Measurements from ENCODE around the gene NBPF3.
"Not testable (repeated sequence)": the region's sequence is repeated elsewhere in the genome, so short reads cannot be mapped to it uniquely, and the experiment has no call there.

NBPF3 gene

GRCh38 chr1:21439721-21440629 lies at the start of gene NBPF3:
NBPF3 (plus strand) TSS chr1:21440137; CDS start chr1:21445087, 4,950 bp downstream.
- peak; percentile 79 for DNase-seq

- DNase-seq, result no peak
These were observed 48.4 kb upstream of the NBPF3 start for GRCh38 chr1:21391497-21391896.

- no peak for DNase-seq
These were observed 47.2 kb upstream of the NBPF3 start for GRCh38 chr1:21392587-21393263.

- no peak for DNase-seq
These were observed 43.4 kb upstream of the NBPF3 start for GRCh38 chr1:21396516-21396915.

GRCh38 chr1:21397813-21398188 lies 42.1 kb upstream of the NBPF3 start:
- no peak for DNase-seq

- DNase-seq, result not testable (repeated sequence)
These were observed 38.1 kb upstream of the NBPF3 start for GRCh38 chr1:21401726-21402346.

- DNase-seq, result no peak
These were observed 33.3 kb upstream of the NBPF3 start for GRCh38 chr1:21406659-21407058.

- not testable (repeated sequence) for DNase-seq
These were observed 30.0 kb upstream of the NBPF3 start for GRCh38 chr1:21409897-21410296.

- no peak for DNase-seq
These were observed 25.9 kb upstream of the NBPF3 start for GRCh38 chr1:21414015-21414414.

GRCh38 chr1:21420378-21420777 lies 19.6 kb upstream of the NBPF3 start:
- not testable (repeated sequence) for DNase-seq

- DNase-seq, result not testable (repeated sequence)
These were observed 18.6 kb upstream of the NBPF3 start for GRCh38 chr1:21421307-21421706.

GRCh38 chr1:21427798-21428480 lies 12.0 kb upstream of the NBPF3 start:
- not testable (repeated sequence) for DNase-seq

- DNase-seq, result not testable (repeated sequence)
These were observed 11.4 kb upstream of the NBPF3 start for GRCh38 chr1:21428481-21429073.

- DNase-seq, result not testable (repeated sequence)
These were observed 10.7 kb upstream of the NBPF3 start for GRCh38 chr1:21429210-21429609.

- DNase-seq, result not testable (repeated sequence)
These were observed 9.1 kb upstream of the NBPF3 start for GRCh38 chr1:21430875-21431274.

- no peak for DNase-seq
These were observed 5.5 kb upstream of the NBPF3 start for GRCh38 chr1:21434394-21434793.

- no peak for DNase-seq
These were observed 4.1 kb upstream of the NBPF3 start for GRCh38 chr1:21435646-21436487.

GRCh38 chr1:21436488-21437340 lies 3.2 kb upstream of the NBPF3 start:
- no peak for DNase-seq

GRCh38 chr1:21437341-21437640 lies 2.6 kb upstream of the NBPF3 start:
- no peak for DNase-seq

- not testable (repeated sequence) for DNase-seq
These were observed 1.2 kb upstream of the NBPF3 start for GRCh38 chr1:21438646-21439312.

All from DMS 273 treated with DMSO at 0.1 percent for 48 hours (cell line).